AG09319 (cell line): Measurements from ENCODE around the gene PARD3.

ENCODE experiments used
- DNase-seq: peaks from one replicate; pipeline ENCODE4 v3.0.0-alpha.2; 2010; ENCODE audit warnings: low read depth; ENCODE audit errors: extremely low read depth
- CTCF ChIP-seq: IDR thresholded peaks from 2 replicates; pipeline ENCODE4 v1.5.1; 2011; ENCODE audit warnings: low read depth, mild to moderate bottlenecking, inconsistent platforms, low read length, moderate library complexity

Gene PARD3

GRCh38 chr10:34618611-34619010 is 196.5 kb downstream of the PARD3 start:
- DNase-seq = no peak
- TF ChIP-seq CTCF = no peak

- no peak for TF ChIP-seq CTCF
- DNase-seq = no peak
Measured at GRCh38 chr10:34615770-34616169, 199.3 kb downstream of the PARD3 start.

GRCh38 chr10:34613491-34613890 is 201.6 kb downstream of the PARD3 start:
- no peak for TF ChIP-seq CTCF
- DNase-seq = no peak

- no peak for DNase-seq
- TF ChIP-seq CTCF = no peak
Measured at GRCh38 chr10:34612938-34613337, 202.2 kb downstream of the PARD3 start.

DNA sequence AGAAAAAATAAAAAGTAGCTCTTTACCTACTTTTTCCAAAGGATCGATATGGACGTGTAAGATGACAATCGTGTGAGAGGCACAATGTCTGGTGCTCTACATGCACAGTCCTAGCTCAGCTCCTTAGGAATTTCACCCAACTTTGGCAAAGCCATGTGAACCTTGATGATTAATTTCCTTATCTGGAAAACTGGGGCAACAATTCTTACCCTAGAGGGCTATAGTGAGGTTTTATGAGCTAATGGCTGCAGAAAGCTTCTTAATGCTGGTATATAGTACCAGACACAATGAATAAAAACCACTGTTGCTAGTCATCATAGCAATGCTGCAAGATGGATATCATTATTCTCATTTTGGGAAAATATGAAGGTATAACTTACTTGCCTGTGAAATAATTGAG is 202.7 kb downstream of the PARD3 start:
- no peak for DNase-seq
- no peak for TF ChIP-seq CTCF

DNA sequence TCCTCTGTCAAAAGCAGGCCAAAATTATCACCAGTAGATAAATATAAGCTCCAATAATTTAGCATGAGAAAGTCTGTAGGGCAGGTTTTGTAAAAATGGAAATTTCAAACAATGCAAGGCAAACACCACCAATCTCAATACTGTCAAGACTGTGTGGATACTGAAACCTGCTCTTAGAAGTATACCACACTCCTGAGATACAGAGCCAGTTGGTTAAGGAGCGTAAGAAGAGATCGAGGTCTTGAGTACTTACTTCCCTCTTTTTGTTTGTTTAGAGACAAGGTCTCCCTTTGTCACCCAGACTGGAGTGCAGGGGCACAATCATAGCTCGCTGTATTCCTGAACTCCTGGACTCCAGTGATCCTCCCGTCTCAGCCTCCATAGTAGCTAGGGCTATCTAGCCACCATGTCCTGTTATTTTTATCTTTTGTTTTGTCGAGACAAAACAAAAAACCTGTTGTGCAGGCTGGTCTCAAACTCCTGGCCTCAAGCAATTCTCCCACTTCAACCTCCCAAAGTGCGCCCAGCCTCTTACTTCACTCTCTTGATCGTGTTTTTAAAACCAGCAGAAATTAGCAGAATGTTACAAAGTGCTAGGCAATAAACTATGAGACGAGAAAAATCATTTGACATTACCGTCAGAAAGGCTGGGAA is 205.7 kb downstream of the PARD3 start:
- no peak for DNase-seq
- no peak for TF ChIP-seq CTCF

DNA sequence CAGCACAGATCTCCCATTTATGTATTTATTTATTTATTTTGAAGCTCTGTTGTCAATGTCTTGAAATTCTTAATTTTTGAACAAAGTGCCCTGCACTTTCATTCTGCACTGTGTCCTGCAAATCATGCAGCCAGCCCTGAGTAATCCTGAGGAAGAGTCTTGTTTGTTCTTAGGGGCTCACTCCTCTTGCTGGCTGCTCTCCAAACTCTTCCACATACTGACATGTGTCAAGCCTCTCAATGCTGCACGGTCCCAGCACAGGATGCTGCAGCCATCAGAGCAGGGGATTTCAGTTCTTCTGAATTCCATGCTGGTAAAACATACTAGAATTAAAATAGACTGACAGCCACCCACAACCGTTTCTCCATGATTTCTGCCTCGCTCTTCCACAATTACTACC is 207.2 kb downstream of the PARD3 start:
- no peak for DNase-seq
- no peak for TF ChIP-seq CTCF
